Retinal pigment epithelial cell (primary cell): ENCODE results near the gene SLC44A1.

Experiments used
- DNase-seq: peaks from one replicate; pipeline ENCODE4 v3.0.0-alpha.2; 2010; ENCODE audit warnings: low read depth
- H3K4me3 ChIP-seq: 2 replicates; pipeline ENCODE4 v1.5.1; 2011; ENCODE audit warnings: mild to moderate bottlenecking, low read length, control low read depth, moderate library complexity
- CTCF ChIP-seq: conservative IDR thresholded peaks from 2 replicates; pipeline ENCODE4 v1.5.1; 2011; ENCODE audit warnings: low read depth, low read length, control low read depth, inconsistent platforms

Gene SLC44A1

GRCh38 chr9:105269593-105269992 lies 25.1 kb downstream of the SLC44A1 start:
- DNase-seq = no peak
- no peak for TF ChIP-seq CTCF
- no peak overlapping the region for H3K4me3 ChIP-seq

DNA sequence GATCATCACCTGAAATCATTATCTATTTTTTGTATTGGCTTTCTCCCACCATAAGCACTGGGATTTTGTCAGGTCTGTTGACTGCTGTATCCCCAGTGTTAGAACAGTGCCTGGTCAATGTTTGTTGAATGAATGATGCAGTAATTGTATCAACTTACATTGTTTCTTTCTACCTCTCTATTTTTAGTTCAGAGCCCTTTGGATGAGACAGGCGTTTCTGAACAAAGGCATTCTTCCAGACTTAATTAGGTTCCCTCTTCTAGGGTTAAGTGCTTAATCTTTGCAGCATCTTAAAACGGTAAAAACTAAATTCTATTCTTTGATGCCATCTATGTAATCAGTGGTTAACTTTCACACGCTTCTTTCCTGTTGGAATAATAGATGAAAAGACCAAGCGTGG lies 26.3 kb downstream of the SLC44A1 start:
- no peak for DNase-seq
- TF ChIP-seq CTCF = no peak
- H3K4me3 ChIP-seq = no peak overlapping the region

- no peak for DNase-seq
- no peak overlapping the region for H3K4me3 ChIP-seq
- TF ChIP-seq CTCF = no peak
Measured at GRCh38 chr9:105273731-105274130, 29.3 kb downstream of the SLC44A1 start.

- no peak for DNase-seq
- H3K4me3 ChIP-seq = no peak overlapping the region
- no peak for TF ChIP-seq CTCF
Measured at GRCh38 chr9:105275111-105275510, 30.7 kb downstream of the SLC44A1 start.

DNA sequence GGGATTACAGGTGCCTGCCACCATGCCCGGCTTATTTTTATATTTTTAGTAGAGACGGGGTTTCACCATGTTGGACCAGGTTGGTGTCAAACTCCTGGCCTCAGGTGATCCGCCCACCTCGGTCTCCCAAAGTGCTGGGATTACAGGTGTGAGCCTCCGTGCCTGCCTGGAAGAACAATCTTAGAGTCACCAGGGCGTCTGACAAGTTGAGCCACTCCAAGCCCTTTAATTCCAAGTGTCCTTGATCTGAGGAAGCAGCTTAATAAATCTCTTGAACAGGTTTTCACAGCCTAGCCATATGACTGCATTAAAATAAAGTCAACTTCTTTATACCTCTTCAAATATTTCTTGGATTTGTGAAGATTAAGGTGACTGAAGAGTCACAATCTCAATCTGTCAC lies 31.5 kb downstream of the SLC44A1 start:
- H3K4me3 ChIP-seq = no peak overlapping the region
- DNase-seq = no peak
- no peak for TF ChIP-seq CTCF

DNA sequence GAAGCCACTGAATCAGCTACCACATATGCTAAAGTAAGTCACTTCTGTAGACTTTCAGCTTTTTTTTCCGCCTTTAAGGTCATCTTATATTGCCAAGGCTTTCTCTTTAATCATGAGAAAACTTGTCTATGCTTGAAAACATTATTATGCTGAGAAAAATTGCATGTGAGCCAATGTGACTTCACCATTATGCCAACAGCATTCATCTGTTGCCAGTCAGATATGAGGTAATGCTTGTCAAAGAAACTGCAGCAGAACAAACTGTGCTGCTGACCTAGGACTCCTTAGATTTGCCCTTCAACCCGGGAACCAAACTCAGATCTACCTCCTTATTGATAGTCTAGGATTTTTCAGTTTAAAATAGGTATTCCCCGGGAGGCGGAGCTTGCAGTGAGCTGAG lies 34.3 kb downstream of the SLC44A1 start:
- no peak overlapping the region for H3K4me3 ChIP-seq
- TF ChIP-seq CTCF = no peak
- DNase-seq = no peak

DNA sequence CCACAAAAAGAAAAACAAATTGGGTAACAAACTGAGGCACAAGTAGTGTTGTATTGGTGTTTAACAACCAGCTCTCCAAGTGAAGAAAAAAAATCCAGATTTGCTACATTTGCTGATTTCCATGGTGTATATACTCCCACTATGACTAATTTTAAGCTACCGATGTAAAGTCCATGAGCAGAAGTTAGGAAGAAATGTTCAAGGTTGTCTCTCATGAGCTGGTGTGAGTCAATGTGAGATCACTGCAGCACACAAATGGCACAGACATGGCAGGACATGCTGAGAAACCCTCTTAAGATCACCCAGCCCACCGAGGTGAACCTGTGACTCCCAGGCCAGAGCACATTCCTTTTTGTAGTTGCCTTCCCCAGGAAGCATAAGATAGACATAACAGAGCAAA lies 36.2 kb downstream of the SLC44A1 start:
- no peak for TF ChIP-seq CTCF
- no peak for DNase-seq
- H3K4me3 ChIP-seq = no peak overlapping the region
